B cell (primary cell): Measurements from ENCODE around the gene CABLES1. TPM values are rescaled to one million over a fixed set of nuclear protein-coding genes. Genes with fewer than 3 reads are reported as not detected.

ENCODE experiments used
- ATAC-seq: fragments of 200-7000 bp; cut with Tn5 transposase; one replicate; pipeline ENCODE4 v1.10.0; 2021; ENCODE audit warnings: low read depth, mild to moderate bottlenecking, moderate number of reproducible peaks, moderate library complexity
- CTCF ChIA-PET: fragments of 350-600 bp; sonication (Branson Sonifier 250); formaldehyde crosslinking; loops from one replicate; lab custom pipeline; 2021; ENCODE audit warnings: antibody characterized with exemption, inconsistent platforms; lab: Charles Lee
- POLR2A ChIA-PET: fragments of 350-600 bp; sonication (Branson Sonifier 250); formaldehyde crosslinking; loops from one replicate; lab custom pipeline; 2021; ENCODE audit warnings: antibody characterized with exemption; lab: Charles Lee
- DNase-seq: peaks from one replicate; pipeline ENCODE4 v3.0.0; 2013
- H2AFZ ChIP-seq: 2 replicates; pipeline ENCODE4 v1.6.1; 2012; ENCODE audit warnings: mild to moderate bottlenecking, low read depth, low read length; ENCODE audit not compliant: insufficient read depth, poor library complexity, severe bottlenecking
- H3K27ac ChIP-seq, 2 donors: 1 replicate in 1 of 2; 2 replicates in 1 of 2; pipeline ENCODE4 v1.5.1; 2012 to 2013; ENCODE audit warnings: low read length in 2 of 2, mild to moderate bottlenecking in 2 of 2, moderate library complexity in 1 of 2
- H3K27me3 ChIP-seq, 4 experiments: fragments of 200-600 bp in 1 of 4; sonication (generic) in 1 of 4; replicated peaks in 1 of 4; 1 replicate in 2 of 4; 2 replicates in 2 of 4; pipeline versions ENCODE4 v1.6.1 to v1.7.0; 2013 to 2016; ENCODE audit warnings: low read length in 3 of 4, mild to moderate bottlenecking in 2 of 4, mixed read lengths in 1 of 4, moderate library complexity in 1 of 4; ENCODE audit not compliant: insufficient read depth in 4 of 4, control insufficient read depth in 3 of 4; ENCODE audit errors: control extremely low read depth in 1 of 4
- H3K36me3 ChIP-seq, 2 experiments: replicated peaks in 1 of 2; 1 replicate in 1 of 2; 2 replicates in 1 of 2; pipeline versions ENCODE4 v1.6.1 to v1.7.1; 2013; ENCODE audit warnings: low read length in 1 of 2; ENCODE audit not compliant: insufficient read depth in 2 of 2, control insufficient read depth in 1 of 2; ENCODE audit errors: control extremely low read depth in 1 of 2, extremely low read depth in 1 of 2
- H3K4me1 ChIP-seq, 2 donors: fragments of 200-600 bp in 1 of 2; sonication (generic) in 1 of 2; 1 replicate in 1 of 2; 2 replicates in 1 of 2; pipeline versions ENCODE4 v1.5.1 to v1.6.1; 2013 to 2017; ENCODE audit warnings: low read length in 2 of 2; ENCODE audit not compliant: control insufficient read depth in 2 of 2, insufficient read depth in 2 of 2
- H3K4me2 ChIP-seq: replicated peaks from 2 replicates; pipeline ENCODE3; 2012; ENCODE audit warnings: mild to moderate bottlenecking, low read depth, low read length; ENCODE audit not compliant: poor library complexity, severe bottlenecking
- H3K4me3 ChIP-seq, 5 experiments: fragments of 200-600 bp in 1 of 5; sonication (generic) in 1 of 5; 1 replicate in 3 of 5; 2 replicates in 2 of 5; pipeline versions ENCODE4 v1.5.1 to v1.7.0; 2011 to 2016; ENCODE audit warnings: low read length in 4 of 5, mild to moderate bottlenecking in 4 of 5, low read depth in 2 of 5, control low read depth in 1 of 5, moderate library complexity in 1 of 5; ENCODE audit not compliant: insufficient read depth in 1 of 5; ENCODE audit errors: control extremely low read depth in 1 of 5, extremely low read depth in 1 of 5
- H3K79me2 ChIP-seq: fragments of 200-600 bp; sonication (generic); one replicate; pipeline ENCODE4 v1.6.0; 2016; ENCODE audit warnings: low read length; ENCODE audit not compliant: control insufficient read depth, insufficient read depth
- H3K9ac ChIP-seq: fragments of 200-600 bp; sonication (generic); 2 replicates; pipeline ENCODE4 v1.6.1; 2017; ENCODE audit warnings: mild to moderate bottlenecking, low read length, moderate library complexity
- H3K9me3 ChIP-seq, 3 donors: one replicate each; pipeline versions ENCODE4 v1.6.1 to v1.7.1; 2013; ENCODE audit warnings: low read length in 2 of 3; ENCODE audit not compliant: control insufficient read depth in 2 of 3, insufficient read depth in 1 of 3; ENCODE audit errors: control extremely low read depth in 1 of 3
- H4K20me1 ChIP-seq: 2 replicates; pipeline ENCODE4 v1.6.0; 2012; ENCODE audit warnings: mild to moderate bottlenecking, low read length; ENCODE audit not compliant: insufficient read depth, control insufficient read depth, poor library complexity, severe bottlenecking
- H3K27ac Mint-ChIP-seq: one replicate; pipeline ENCODE4 v1.8.0; 2021; ENCODE audit warnings: mixed read lengths
- H3K27me3 Mint-ChIP-seq: one replicate; pipeline ENCODE4 v1.8.0; 2021; ENCODE audit warnings: mixed read lengths
- H3K4me1 Mint-ChIP-seq: one replicate; pipeline ENCODE4 v1.8.0; 2021; ENCODE audit warnings: mixed read lengths
- H3K4me3 Mint-ChIP-seq: one replicate; pipeline ENCODE4 v1.8.0; 2021; ENCODE audit warnings: mixed read lengths
- H3K9me3 Mint-ChIP-seq: one replicate; pipeline ENCODE4 v1.8.0; 2022; ENCODE audit warnings: mixed read lengths; ENCODE audit not compliant: insufficient read depth
- EZH2 ChIP-seq: IDR thresholded peaks from 2 replicates; pipeline ENCODE4 v1.6.1; 2012; ENCODE audit warnings: borderline replicate concordance, low read depth, mild to moderate bottlenecking, moderate library complexity, low read length; ENCODE audit not compliant: insufficient read depth, poor library complexity, severe bottlenecking
- WGBS: methylation state at CpG from one replicate; pipeline ENCODE4 v1.1.5; 2013; ENCODE audit warnings: missing lambda C conversion rate; ENCODE audit not compliant: insufficient coverage; 5-methylcytosine and 5-hydroxymethylcytosine counted together
- intact Hi-C: fragments of 100-400 bp; cut with micrococcal nuclease; formaldehyde crosslinking; loops from one replicate; pipeline ENCODE4 v1.10.0; 2022
- polyA plus RNA-seq: library from polyadenylated mRNA; depleted of rRNA; stranded (reverse); fragments of >200 nt; gene quantifications from 2 replicates; pipeline ENCODE4 v1.2.3, GENCODE V29; 2012
- total RNA-seq, 2 donors: library from RNA; stranded (reverse); fragments of 120-200 nt in 1 of 2; gene quantifications; 1 replicate in 1 of 2; 2 replicates in 1 of 2; pipeline versions ENCODE4 v1.2.3 to v1.2.4, GENCODE V29; 2013 to 2022
- TF ChIP-seq, protein P1 (sequence below): fragments of 200-600 bp; IDR thresholded peaks from one replicate; pipeline ENCODE4 v1.8.0; 2022; ENCODE audit warnings: antibody characterized with exemption, mild to moderate bottlenecking

CABLES1 gene
- total and polyA plus RNA-seq, 2 donors (not counting 1 experiment from before 2014, with no cell fraction given), result 0.30 to 56.3 TPM

DNA sequence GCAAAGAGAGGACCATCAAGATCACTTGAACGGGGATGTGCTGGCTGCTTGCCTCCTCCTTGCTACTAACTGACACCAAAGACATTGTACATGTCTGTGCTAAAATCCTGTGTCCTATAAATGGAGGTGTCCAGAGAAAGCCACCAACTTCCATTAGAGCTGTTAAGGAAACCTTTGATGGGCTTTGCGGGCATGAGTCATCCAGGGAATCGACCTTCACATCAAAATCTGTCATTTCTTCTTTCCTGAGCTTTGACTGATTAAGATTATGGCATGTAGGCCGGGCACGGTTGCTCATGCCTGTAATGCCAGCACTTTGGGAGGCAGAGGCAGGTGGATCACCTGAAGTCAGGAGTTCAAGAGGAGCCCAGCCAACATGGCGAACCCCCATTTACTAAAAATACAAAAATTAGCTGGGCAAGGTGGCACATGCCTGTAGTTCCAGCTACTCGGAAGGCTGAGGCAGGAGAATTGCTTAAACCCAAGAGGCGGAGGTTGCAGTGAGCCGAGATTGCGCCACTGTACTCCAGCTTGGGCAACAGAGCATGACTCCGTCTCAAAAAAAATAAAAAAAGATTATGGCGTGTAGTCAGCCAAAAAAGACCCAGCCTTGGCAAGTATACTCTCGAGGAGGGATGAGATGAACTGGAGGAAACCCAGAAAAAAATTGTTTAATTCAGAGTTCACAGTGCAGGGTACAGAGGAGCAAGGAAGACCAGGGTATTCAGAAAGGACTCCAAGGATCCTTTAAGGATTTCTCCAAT is 115.8 kb downstream of the CABLES1 start:
- no peak overlapping the region for H3K27ac Mint-ChIP-seq
- peaks cover 0 to 7% (median 0%) of the 10 kb centered on the region in 3 donors for H3K9me3 ChIP-seq
- H3K9ac ChIP-seq, result no peak overlapping the region
- H4K20me1 ChIP-seq, result no peaks in the 10 kb centered on the region
- TF ChIP-seq EZH2, result no peak
- TF ChIP-seq, protein P1, sequence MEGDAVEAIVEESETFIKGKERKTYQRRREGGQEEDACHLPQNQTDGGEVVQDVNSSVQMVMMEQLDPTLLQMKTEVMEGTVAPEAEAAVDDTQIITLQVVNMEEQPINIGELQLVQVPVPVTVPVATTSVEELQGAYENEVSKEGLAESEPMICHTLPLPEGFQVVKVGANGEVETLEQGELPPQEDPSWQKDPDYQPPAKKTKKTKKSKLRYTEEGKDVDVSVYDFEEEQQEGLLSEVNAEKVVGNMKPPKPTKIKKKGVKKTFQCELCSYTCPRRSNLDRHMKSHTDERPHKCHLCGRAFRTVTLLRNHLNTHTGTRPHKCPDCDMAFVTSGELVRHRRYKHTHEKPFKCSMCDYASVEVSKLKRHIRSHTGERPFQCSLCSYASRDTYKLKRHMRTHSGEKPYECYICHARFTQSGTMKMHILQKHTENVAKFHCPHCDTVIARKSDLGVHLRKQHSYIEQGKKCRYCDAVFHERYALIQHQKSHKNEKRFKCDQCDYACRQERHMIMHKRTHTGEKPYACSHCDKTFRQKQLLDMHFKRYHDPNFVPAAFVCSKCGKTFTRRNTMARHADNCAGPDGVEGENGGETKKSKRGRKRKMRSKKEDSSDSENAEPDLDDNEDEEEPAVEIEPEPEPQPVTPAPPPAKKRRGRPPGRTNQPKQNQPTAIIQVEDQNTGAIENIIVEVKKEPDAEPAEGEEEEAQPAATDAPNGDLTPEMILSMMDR, result no peak
- intact Hi-C loops, result no loop called here
- H3K4me3 Mint-ChIP-seq, result no peak overlapping the region
- H3K27ac ChIP-seq, result no peak overlapping the region
- no peaks in the 10 kb centered on the region for H3K4me1 ChIP-seq
- H2AFZ ChIP-seq, result no peak overlapping the region
- no peak overlapping the region for H3K4me2 ChIP-seq
- no peak for ATAC-seq
- POLR2A ChIA-PET, result interaction anchor here (1.4 kb wide), 1 partner anchor 10 kb away, joined by 4 read pairs; no protein-coding TSS in a partner anchor
- no peaks in the 10 kb centered on the region for H3K27me3 Mint-ChIP-seq
- H3K4me1 Mint-ChIP-seq, result no peaks in the 10 kb centered on the region
- no peak for DNase-seq
- H3K27me3 ChIP-seq, result no peaks in the 10 kb centered on the region
- WGBS, result 95% methylated on average over 12 of the region's 13 CpGs
- no peaks in the 10 kb centered on the region for H3K79me2 ChIP-seq
- no peaks in the 10 kb centered on the region for H3K9me3 Mint-ChIP-seq
- CTCF ChIA-PET, result no interaction called here
- no peak overlapping the region for H3K4me3 ChIP-seq
- no peaks in the 10 kb centered on the region for H3K36me3 ChIP-seq

DNA sequence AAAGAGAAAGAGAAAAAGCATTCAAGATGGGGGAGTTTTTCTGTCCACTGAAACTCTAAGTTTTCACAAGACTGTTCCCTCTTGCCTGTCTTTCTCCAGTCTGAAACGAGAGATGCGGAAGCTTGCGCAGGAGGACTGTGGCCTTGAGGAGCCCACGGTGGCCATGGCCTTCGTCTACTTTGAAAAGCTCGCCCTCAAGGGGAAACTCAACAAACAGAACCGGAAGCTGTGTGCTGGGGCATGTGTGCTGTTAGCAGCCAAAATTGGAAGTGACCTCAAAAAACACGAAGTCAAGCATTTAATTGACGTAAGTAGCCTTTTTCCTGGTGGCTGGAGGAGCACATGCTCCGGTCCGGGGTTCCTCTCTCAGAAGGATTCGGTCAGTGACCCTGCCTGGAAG is 118.3 kb downstream of the CABLES1 start:
- WGBS, result 87% methylated on average over 12 of the region's 12 CpGs
- DNase-seq (no peak), ATAC-seq (no peak)
- CTCF ChIA-PET, result no interaction called here
- peaks cover 0 to 7% (median 0%) of the 10 kb centered on the region in 3 donors for H3K9me3 ChIP-seq
- Mint-ChIP-seq H3K4me3 (no peak overlapping the region), H3K27ac (peak overlapping the region; percentile 32), H3K9me3 (no peaks in the 10 kb centered on the region), H3K27me3 (no peaks in the 10 kb centered on the region), H3K4me1 (peaks cover 11% of the 10 kb centered on the region)
- H3K79me2 ChIP-seq, result no peaks in the 10 kb centered on the region
- TF ChIP-seq, protein P1, result no peak
- TF ChIP-seq EZH2, result no peak
- intact Hi-C loops, result no loop called here
- no peak overlapping the region for H3K9ac ChIP-seq
- H4K20me1 ChIP-seq, result no peaks in the 10 kb centered on the region
- POLR2A ChIA-PET, result no interaction called here
- no peak overlapping the region for H3K4me2 ChIP-seq
- H3K27me3 ChIP-seq, result peaks cover 0 to 6% (median 0%) of the 10 kb centered on the region in 4 experiments
- peaks cover 0 to 3% of the 10 kb centered on the region in 2 donors for H3K4me1 ChIP-seq
- no peak overlapping the region for H2AFZ ChIP-seq
- H3K27ac ChIP-seq, result no peak overlapping the region
- no peak overlapping the region for H3K4me3 ChIP-seq
- H3K36me3 ChIP-seq, result no peaks in the 10 kb centered on the region
